Neural progenitor cell (in vitro differentiated cells): ENCODE measurements around the gene RBM39. TPM values are rescaled to one million over a fixed set of nuclear protein-coding genes. Genes with fewer than 3 reads are reported as not detected.

Source experiments
- DNase-seq: peaks from one replicate; pipeline ENCODE4 v3.0.0-alpha.2; 2016; ENCODE audit warnings: low spot score
- H2AFZ ChIP-seq: fragments of 200-600 bp; sonication (generic); replicated peaks from 2 replicates; pipeline ENCODE4 v1.6.1; 2016; ENCODE audit warnings: antibody characterized with exemption
- H3F3A ChIP-seq: fragments of 200-600 bp; sonication (generic); 2 replicates; pipeline ENCODE4 v1.6.1; 2016; ENCODE audit warnings: antibody characterized with exemption, low read depth
- H3K27ac ChIP-seq: fragments of 200-600 bp; sonication (generic); 2 replicates; pipeline ENCODE4 v1.5.1; 2016; ENCODE audit warnings: mild to moderate bottlenecking
- H3K27me3 ChIP-seq: fragments of 200-600 bp; sonication (generic); 2 replicates; pipeline ENCODE4 v1.6.1; 2016; ENCODE audit warnings: mild to moderate bottlenecking, moderate library complexity
- H3K36me3 ChIP-seq: fragments of 200-600 bp; sonication (generic); 2 replicates; pipeline ENCODE4 v1.5.1; 2016
- H3K4me1 ChIP-seq: fragments of 200-600 bp; sonication (generic); 2 replicates; pipeline ENCODE4 v1.6.1; 2016; ENCODE audit warnings: mixed run types
- H3K4me2 ChIP-seq: fragments of 200-600 bp; sonication (generic); 2 replicates; pipeline ENCODE4 v1.6.1; 2016
- H3K4me3 ChIP-seq: fragments of 200-600 bp; sonication (generic); 2 replicates; pipeline ENCODE4 v1.5.1; 2016
- H3K79me2 ChIP-seq: fragments of 200-600 bp; sonication (generic); 2 replicates; pipeline ENCODE4 v1.6.1; 2016; ENCODE audit warnings: low read depth
- H3K9ac ChIP-seq: fragments of 200-600 bp; sonication (generic); 2 replicates; pipeline ENCODE4 v1.6.1; 2016
- H3K9me3 ChIP-seq: fragments of 200-600 bp; sonication (generic); 2 replicates; pipeline ENCODE4 v1.5.1; 2016; ENCODE audit warnings: low read depth
- H4K20me1 ChIP-seq: fragments of 200-600 bp; sonication (generic); 2 replicates; pipeline ENCODE4 v1.6.1; 2016; ENCODE audit warnings: low read depth
- H3K27ac Mint-ChIP-seq: 3 replicates; pipeline ENCODE4 v1.8.0; 2021; ENCODE audit warnings: mixed read lengths
- H3K27me3 Mint-ChIP-seq: 2 replicates; pipeline ENCODE4 v1.8.0; 2022; ENCODE audit warnings: low read depth, mild to moderate bottlenecking, inconsistent platforms, moderate library complexity, mixed read lengths; ENCODE audit not compliant: insufficient read depth
- H3K36me3 Mint-ChIP-seq: 3 replicates; pipeline ENCODE4 v1.8.0; 2021; ENCODE audit warnings: mixed read lengths
- H3K4me1 Mint-ChIP-seq: 3 replicates; pipeline ENCODE4 v1.8.0; 2021; ENCODE audit warnings: mixed read lengths
- H3K4me3 Mint-ChIP-seq: 3 replicates; pipeline ENCODE4 v1.8.0; 2021; ENCODE audit warnings: mild to moderate bottlenecking, moderate library complexity, mixed read lengths
- H3K9me3 Mint-ChIP-seq: 3 replicates; pipeline ENCODE4 v1.8.0; 2020; ENCODE audit warnings: mixed read lengths
- EZH2 ChIP-seq: fragments of 200-600 bp; sonication (generic); IDR thresholded peaks from 2 replicates; pipeline ENCODE4 v1.6.1; 2017; ENCODE audit warnings: antibody characterized with exemption, mild to moderate bottlenecking, moderate library complexity
- EZH2phosphoT487 ChIP-seq: fragments of 200-600 bp; sonication (generic); IDR thresholded peaks from 2 replicates; pipeline ENCODE4 v1.6.1; 2017; ENCODE audit warnings: antibody characterized with exemption
- total RNA-seq: library from RNA; depleted of rRNA; stranded (reverse); fragments of >200 nt; gene quantifications from 2 replicates; pipeline ENCODE4 v1.2.3, GENCODE V29; 2015; ENCODE audit warnings: low replicate concordance
- TF ChIP-seq, protein P1 (sequence below): fragments of 200-600 bp; sonication (generic); IDR thresholded peaks from 2 replicates; pipeline ENCODE4 v1.5.1; 2017; ENCODE audit warnings: antibody characterized with exemption, mild to moderate bottlenecking

Gene RBM39
- total RNA-seq, 1 donor from 2014 or later = 555 TPM

DNA sequence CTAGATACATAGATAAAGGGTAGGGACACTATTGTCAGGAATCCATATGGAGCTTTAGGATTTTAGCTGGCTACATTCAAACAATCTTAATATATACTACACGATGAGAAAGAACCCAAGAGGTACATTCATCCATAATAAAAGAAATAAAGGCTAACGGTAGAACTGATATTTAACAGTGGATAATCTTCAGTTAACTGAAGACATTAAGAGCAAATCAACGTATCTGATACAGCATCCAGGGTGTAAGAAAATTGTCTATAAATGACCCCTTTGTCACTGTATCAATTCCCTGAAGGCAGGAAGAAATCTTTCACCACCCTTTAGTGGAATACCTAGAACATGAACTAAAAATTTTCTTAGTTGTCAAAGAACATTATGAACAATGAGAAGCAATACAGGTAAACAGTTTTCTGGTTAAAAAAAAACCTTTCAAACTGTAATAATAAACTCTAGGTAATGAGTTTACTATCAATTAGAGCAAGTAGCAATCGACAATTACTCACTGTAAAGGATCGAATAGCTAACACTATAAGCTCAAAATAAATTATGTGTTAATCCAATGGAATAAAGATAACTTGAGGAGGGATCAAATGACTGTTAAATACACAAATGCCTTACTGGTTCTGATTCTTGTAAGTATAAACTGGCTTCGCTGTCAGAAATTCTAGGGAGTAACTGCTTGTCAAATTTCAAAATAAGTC, 31.0 kb downstream of the RBM39 start:
- no peak overlapping the region for H3K4me2 ChIP-seq
- Mint-ChIP-seq H3K27me3 (no peaks in the 10 kb centered on the region), H3K27ac (no peak overlapping the region), H3K36me3 (peaks cover 34% of the 10 kb centered on the region), H3K4me1 (no peaks in the 10 kb centered on the region), H3K9me3 (no peaks in the 10 kb centered on the region), H3K4me3 (no peak overlapping the region)
- no peak overlapping the region for H2AFZ ChIP-seq
- H3K4me3 ChIP-seq = no peak overlapping the region
- H3K79me2 ChIP-seq = peaks cover 96% of the 10 kb centered on the region
- peaks cover 54% of the 10 kb centered on the region for H3K36me3 ChIP-seq
- no peaks in the 10 kb centered on the region for H3K27me3 ChIP-seq
- DNase-seq = no peak
- H3K9me3 ChIP-seq = no peaks in the 10 kb centered on the region
- H3F3A ChIP-seq = peaks cover 92% of the 10 kb centered on the region
- H3K4me1 ChIP-seq = no peaks in the 10 kb centered on the region
- H3K27ac ChIP-seq = peak overlapping the region; percentile 44
- peaks cover 94% of the 10 kb centered on the region for H4K20me1 ChIP-seq
- no peak overlapping the region for H3K9ac ChIP-seq
- TF ChIP-seq EZH2phosphoT487 (no peak), EZH2 (no peak)
- TF ChIP-seq, protein P1, sequence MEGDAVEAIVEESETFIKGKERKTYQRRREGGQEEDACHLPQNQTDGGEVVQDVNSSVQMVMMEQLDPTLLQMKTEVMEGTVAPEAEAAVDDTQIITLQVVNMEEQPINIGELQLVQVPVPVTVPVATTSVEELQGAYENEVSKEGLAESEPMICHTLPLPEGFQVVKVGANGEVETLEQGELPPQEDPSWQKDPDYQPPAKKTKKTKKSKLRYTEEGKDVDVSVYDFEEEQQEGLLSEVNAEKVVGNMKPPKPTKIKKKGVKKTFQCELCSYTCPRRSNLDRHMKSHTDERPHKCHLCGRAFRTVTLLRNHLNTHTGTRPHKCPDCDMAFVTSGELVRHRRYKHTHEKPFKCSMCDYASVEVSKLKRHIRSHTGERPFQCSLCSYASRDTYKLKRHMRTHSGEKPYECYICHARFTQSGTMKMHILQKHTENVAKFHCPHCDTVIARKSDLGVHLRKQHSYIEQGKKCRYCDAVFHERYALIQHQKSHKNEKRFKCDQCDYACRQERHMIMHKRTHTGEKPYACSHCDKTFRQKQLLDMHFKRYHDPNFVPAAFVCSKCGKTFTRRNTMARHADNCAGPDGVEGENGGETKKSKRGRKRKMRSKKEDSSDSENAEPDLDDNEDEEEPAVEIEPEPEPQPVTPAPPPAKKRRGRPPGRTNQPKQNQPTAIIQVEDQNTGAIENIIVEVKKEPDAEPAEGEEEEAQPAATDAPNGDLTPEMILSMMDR = no peak

DNA sequence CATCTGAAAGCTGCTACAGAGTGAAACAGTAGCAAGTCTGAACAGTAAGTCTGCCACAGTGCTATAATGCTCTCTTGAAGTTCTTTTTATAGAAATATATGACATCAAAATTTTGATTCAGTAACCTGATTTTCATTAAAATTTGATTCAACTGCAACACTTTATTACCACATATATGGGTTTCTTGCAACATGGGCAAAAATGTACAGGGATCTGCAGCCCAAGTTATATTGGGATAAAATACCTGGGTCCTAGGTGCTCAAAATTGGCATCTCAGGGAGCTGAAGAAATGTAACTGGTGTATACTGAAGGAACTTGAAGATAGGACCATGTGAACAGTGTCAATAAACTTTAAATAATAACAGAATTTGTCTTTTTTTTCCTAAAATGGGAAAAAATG, 32.0 kb downstream of the RBM39 start:
- H3F3A ChIP-seq = peaks cover 94% of the 10 kb centered on the region
- no peaks in the 10 kb centered on the region for H3K27me3 ChIP-seq
- no peak overlapping the region for H3K4me2 ChIP-seq
- H3K27ac ChIP-seq = peak overlapping the region; percentile 50
- Mint-ChIP-seq H3K36me3 (peaks cover 30% of the 10 kb centered on the region), H3K27ac (no peak overlapping the region), H3K27me3 (no peaks in the 10 kb centered on the region), H3K9me3 (no peaks in the 10 kb centered on the region), H3K4me3 (no peak overlapping the region), H3K4me1 (no peaks in the 10 kb centered on the region)
- H3K4me1 ChIP-seq = no peaks in the 10 kb centered on the region
- no peak overlapping the region for H2AFZ ChIP-seq
- H4K20me1 ChIP-seq = peaks cover 94% of the 10 kb centered on the region
- peaks cover 52% of the 10 kb centered on the region for H3K36me3 ChIP-seq
- H3K9me3 ChIP-seq = no peaks in the 10 kb centered on the region
- no peak overlapping the region for H3K4me3 ChIP-seq
- no peak for DNase-seq
- H3K79me2 ChIP-seq = peaks cover 96% of the 10 kb centered on the region
- TF ChIP-seq EZH2 (no peak), EZH2phosphoT487 (no peak)
- TF ChIP-seq, protein P1 = no peak
- H3K9ac ChIP-seq = no peak overlapping the region

DNA sequence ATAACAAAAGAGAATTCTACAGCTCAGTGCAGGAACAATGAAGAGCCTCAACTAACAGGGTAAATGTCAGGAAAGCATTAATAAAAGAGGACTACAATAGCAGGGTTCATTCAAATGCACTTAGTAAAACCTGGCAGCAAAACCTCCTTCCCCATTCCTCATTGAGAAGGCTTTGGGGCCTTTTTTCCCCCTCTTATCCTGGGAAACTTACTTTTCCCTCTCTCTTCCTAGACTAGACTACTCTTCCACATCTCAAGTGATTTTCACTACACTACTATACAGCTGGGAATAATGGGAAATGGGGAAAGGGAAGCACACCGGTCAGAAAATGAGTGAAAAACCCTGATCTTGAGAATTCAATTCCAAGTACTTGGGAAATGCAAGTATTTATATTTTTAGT, 32.8 kb downstream of the RBM39 start:
- peaks cover 30% of the 10 kb centered on the region for H3K36me3 Mint-ChIP-seq
- no peak for DNase-seq
- no peaks in the 10 kb centered on the region for H3K4me1 Mint-ChIP-seq
- Histone ChIP-seq H3K9ac (peak overlapping the region; percentile 5), H3K27me3 (no peaks in the 10 kb centered on the region), H3K9me3 (no peaks in the 10 kb centered on the region), H4K20me1 (peaks cover 94% of the 10 kb centered on the region), H3K4me1 (no peaks in the 10 kb centered on the region), H3K36me3 (peaks cover 57% of the 10 kb centered on the region), H3K4me3 (no peak overlapping the region), H3K27ac (peak overlapping the region; percentile 50), H3F3A (peaks cover 94% of the 10 kb centered on the region), H3K4me2 (no peak overlapping the region), H3K79me2 (peaks cover 90% of the 10 kb centered on the region), H2AFZ (no peak overlapping the region)
- H3K9me3 Mint-ChIP-seq = no peaks in the 10 kb centered on the region
- H3K27me3 Mint-ChIP-seq = no peaks in the 10 kb centered on the region
- H3K4me3 Mint-ChIP-seq = no peak overlapping the region
- TF ChIP-seq EZH2 = no peak
- no peak for TF ChIP-seq EZH2phosphoT487
- TF ChIP-seq, protein P1 = no peak
- no peak overlapping the region for H3K27ac Mint-ChIP-seq
